NCI-H524 treated with DMSO at 0.1 percent for 48 hours (cell line): Measurements from ENCODE around the gene C4orf51.
A peak's percentile ranks its signal among the peaks of the same experiment; 100 is the strongest.

Experiments used
- DNase-seq: peaks from one replicate; lab custom pipeline; 2025; lab: John Stamatoyannopoulos, UW

C4orf51 gene

GRCh38 chr4:145709843-145710242, 29.9 kb downstream of the C4orf51 start:
- DNase-seq, result no peak

GRCh38 chr4:145716200-145716599, 36.3 kb downstream of the C4orf51 start:
- no peak for DNase-seq

GRCh38 chr4:145716661-145717200, 36.8 kb downstream of the C4orf51 start:
- DNase-seq, result no peak

GRCh38 chr4:145719752-145720624, 40.0 kb downstream of the C4orf51 start:
- DNase-seq, result no peak

- no peak for DNase-seq
These were observed 40.7 kb downstream of the C4orf51 start for GRCh38 chr4:145720656-145721055.

GRCh38 chr4:145722561-145722960, 42.6 kb downstream of the C4orf51 start:
- no peak for DNase-seq

- DNase-seq, result no peak
These were observed 43.4 kb downstream of the C4orf51 start for GRCh38 chr4:145723336-145723735.

- no peak for DNase-seq
These were observed 50.1 kb downstream of the C4orf51 start for GRCh38 chr4:145730026-145730425.

GRCh38 chr4:145731028-145731427, 51.1 kb downstream of the C4orf51 start:
- DNase-seq, result no peak

- DNase-seq, result no peak
These were observed 52.3 kb downstream of the C4orf51 start for GRCh38 chr4:145732001-145732815.

- peak; percentile 9 for DNase-seq
These were observed 53.2 kb downstream of the C4orf51 start for GRCh38 chr4:145732895-145733880.

- no peak for DNase-seq
These were observed 54.1 kb downstream of the C4orf51 start for GRCh38 chr4:145734031-145734430.

GRCh38 chr4:145734576-145735346, 54.8 kb downstream of the C4orf51 start:
- no peak for DNase-seq

- DNase-seq, result no peak
These were observed 55.4 kb downstream of the C4orf51 start for GRCh38 chr4:145735347-145735675.

GRCh38 chr4:145735827-145736226, 55.9 kb downstream of the C4orf51 start:
- no peak for DNase-seq

- no peak for DNase-seq
These were observed 56.4 kb downstream of the C4orf51 start for GRCh38 chr4:145736241-145736831.

- no peak for DNase-seq
These were observed 59.9 kb downstream of the C4orf51 start for GRCh38 chr4:145739845-145740244.

- DNase-seq, result peak; percentile 70
These were observed 60.9 kb downstream of the C4orf51 start for GRCh38 chr4:145740806-145741205.

- DNase-seq, result peak; percentile 57
These were observed 63.7 kb downstream of the C4orf51 start for GRCh38 chr4:145743641-145744040.

GRCh38 chr4:145755802-145756201, 75.9 kb downstream of the C4orf51 start:
- no peak for DNase-seq
